Activated naive CD4-positive, alpha-beta T cell treated with anti-CD3 and anti-CD28 coated beads for 36 hours (primary cell): ENCODE measurements around the gene TSPAN5. TPM values are rescaled to one million over a fixed set of nuclear protein-coding genes. Genes with fewer than 3 reads are reported as not detected.
A peak's percentile ranks its signal among the peaks of the same experiment; 100 is the strongest.

Experiments
- CTCF ChIA-PET: fragments of 350-600 bp; sonication (Branson Sonifier 250); formaldehyde crosslinking; loops from one replicate; lab custom pipeline; 2021; ENCODE audit warnings: antibody characterized with exemption; lab: Charles Lee
- DNase-seq: peaks from one replicate; pipeline ENCODE4 v3.0.0-alpha.2; 2020
- H3K27ac Mint-ChIP-seq: one replicate; pipeline ENCODE4 v1.8.0; 2021; ENCODE audit warnings: mild to moderate bottlenecking, mixed read lengths
- H3K27me3 Mint-ChIP-seq: one replicate; pipeline ENCODE4 v1.8.0; 2021; ENCODE audit warnings: low read depth, mixed read lengths
- H3K36me3 Mint-ChIP-seq: one replicate; pipeline ENCODE4 v1.8.0; 2021; ENCODE audit warnings: low read depth, mixed read lengths
- H3K4me1 Mint-ChIP-seq: one replicate; pipeline ENCODE4 v1.8.0; 2021; ENCODE audit warnings: low read depth, mixed read lengths
- H3K4me3 Mint-ChIP-seq: one replicate; pipeline ENCODE4 v1.8.0; 2021; ENCODE audit warnings: mild to moderate bottlenecking, moderate library complexity, mixed read lengths
- H3K9me3 Mint-ChIP-seq: one replicate; pipeline ENCODE4 v1.8.0; 2021; ENCODE audit warnings: mixed read lengths
- intact Hi-C: fragments of 100-400 bp; cut with micrococcal nuclease; formaldehyde crosslinking; loops from one replicate; pipeline ENCODE4 v1.15.1; 2023
- total RNA-seq, 2 experiments: library from RNA; stranded (reverse); gene quantifications; one replicate each; pipeline ENCODE4 v1.2.3, GENCODE V29; 2021

The TSPAN5 gene
- total RNA-seq, 2 experiments from 2014 or later = 12.5 to 13.1 TPM

GRCh38 chr4:98686847-98687246, 28.4 kb upstream of the TSPAN5 start:
- H3K27me3 Mint-ChIP-seq = no peaks in the 10 kb centered on the region
- intact Hi-C loops = no loop called here
- peaks cover 35% of the 10 kb centered on the region for H3K4me1 Mint-ChIP-seq
- DNase-seq = no peak
- H3K4me3 Mint-ChIP-seq = no peak overlapping the region
- peaks cover 2% of the 10 kb centered on the region for H3K9me3 Mint-ChIP-seq
- no peak overlapping the region for H3K27ac Mint-ChIP-seq
- H3K36me3 Mint-ChIP-seq = no peaks in the 10 kb centered on the region
- CTCF ChIA-PET = interaction anchor here (1.1 to 1.4 kb wide), 2 partner anchors 15 to 219 kb away, joined by 4 read pairs; no protein-coding TSS in a partner anchor

DNA sequence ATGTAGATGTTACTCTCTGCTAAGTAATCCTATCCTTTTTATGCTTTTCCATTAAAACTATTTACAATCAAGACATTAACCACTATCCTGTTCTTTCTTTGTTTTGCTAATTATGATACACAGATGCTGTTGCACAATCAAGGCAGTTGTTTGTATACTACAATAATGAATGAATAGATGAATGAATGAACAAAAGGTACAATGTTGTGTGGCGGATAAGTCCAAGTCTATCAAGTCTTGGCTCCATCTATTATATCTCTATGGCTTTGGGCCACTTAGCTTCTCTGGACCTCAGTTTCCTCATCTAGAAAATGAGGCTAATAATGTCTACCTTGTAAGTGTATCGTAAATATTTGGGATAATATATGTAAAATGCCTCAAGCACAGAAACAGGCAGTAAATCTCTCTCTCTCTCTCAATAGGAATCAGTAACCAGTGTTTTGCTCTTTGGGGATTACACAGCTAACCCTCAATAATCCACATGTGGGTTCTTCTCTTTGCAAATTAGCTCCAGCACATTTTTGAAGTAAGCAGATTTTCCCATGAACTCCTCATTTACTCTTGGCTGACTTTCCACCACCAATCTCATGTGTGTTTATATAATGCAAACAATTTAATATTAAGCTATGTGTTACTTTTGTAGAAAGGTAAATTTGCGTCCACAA, 27.8 kb upstream of the TSPAN5 start:
- Mint-ChIP-seq H3K4me1 (peaks cover 35% of the 10 kb centered on the region), H3K9me3 (peaks cover 2% of the 10 kb centered on the region), H3K36me3 (no peaks in the 10 kb centered on the region), H3K27ac (no peak overlapping the region), H3K4me3 (no peak overlapping the region), H3K27me3 (no peaks in the 10 kb centered on the region)
- DNase-seq = no peak
- CTCF ChIA-PET = interaction anchor here (1.1 to 1.4 kb wide), 2 partner anchors 15 to 218 kb away, joined by 4 read pairs; no protein-coding TSS in a partner anchor
- intact Hi-C loops = no loop called here

- H3K36me3 Mint-ChIP-seq = no peaks in the 10 kb centered on the region
- no peaks in the 10 kb centered on the region for H3K27me3 Mint-ChIP-seq
- peaks cover 35% of the 10 kb centered on the region for H3K4me1 Mint-ChIP-seq
- intact Hi-C loops = no loop called here
- no peak overlapping the region for H3K27ac Mint-ChIP-seq
- CTCF ChIA-PET = interaction anchor here (1.4 kb wide), 1 partner anchor 218 kb away, joined by 4 read pairs; no protein-coding TSS in a partner anchor
- no peak overlapping the region for H3K4me3 Mint-ChIP-seq
- DNase-seq = no peak
- H3K9me3 Mint-ChIP-seq = peaks cover 2% of the 10 kb centered on the region
Observed at GRCh38 chr4:98685225-98686042, 27.0 kb upstream of the TSPAN5 start.

GRCh38 chr4:98682719-98683118, 24.3 kb upstream of the TSPAN5 start:
- H3K36me3 Mint-ChIP-seq = no peaks in the 10 kb centered on the region
- no peaks in the 10 kb centered on the region for H3K9me3 Mint-ChIP-seq
- DNase-seq = no peak
- no peak overlapping the region for H3K27ac Mint-ChIP-seq
- H3K4me1 Mint-ChIP-seq = peaks cover 14% of the 10 kb centered on the region
- no peaks in the 10 kb centered on the region for H3K27me3 Mint-ChIP-seq
- H3K4me3 Mint-ChIP-seq = no peak overlapping the region
- CTCF ChIA-PET = no interaction called here
- intact Hi-C loops = no loop called here

- intact Hi-C loops = no loop called here
- no peak for DNase-seq
- no peaks in the 10 kb centered on the region for H3K9me3 Mint-ChIP-seq
- H3K4me3 Mint-ChIP-seq = no peak overlapping the region
- no peaks in the 10 kb centered on the region for H3K27me3 Mint-ChIP-seq
- CTCF ChIA-PET = no interaction called here
- H3K36me3 Mint-ChIP-seq = no peaks in the 10 kb centered on the region
- peaks cover 4% of the 10 kb centered on the region for H3K4me1 Mint-ChIP-seq
- H3K27ac Mint-ChIP-seq = no peak overlapping the region
Observed at GRCh38 chr4:98680806-98681205, 22.4 kb upstream of the TSPAN5 start.

- Mint-ChIP-seq H3K4me1 (no peaks in the 10 kb centered on the region), H3K4me3 (no peak overlapping the region), H3K9me3 (no peaks in the 10 kb centered on the region), H3K27me3 (no peaks in the 10 kb centered on the region), H3K36me3 (no peaks in the 10 kb centered on the region), H3K27ac (no peak overlapping the region)
- no peak for DNase-seq
- CTCF ChIA-PET = interaction anchor here (1.1 kb wide), 1 partner anchor 12 kb away, joined by 3 read pairs; no protein-coding TSS in a partner anchor
- intact Hi-C loops = no loop called here
Observed at GRCh38 chr4:98679738-98680137, 21.3 kb upstream of the TSPAN5 start.

DNA sequence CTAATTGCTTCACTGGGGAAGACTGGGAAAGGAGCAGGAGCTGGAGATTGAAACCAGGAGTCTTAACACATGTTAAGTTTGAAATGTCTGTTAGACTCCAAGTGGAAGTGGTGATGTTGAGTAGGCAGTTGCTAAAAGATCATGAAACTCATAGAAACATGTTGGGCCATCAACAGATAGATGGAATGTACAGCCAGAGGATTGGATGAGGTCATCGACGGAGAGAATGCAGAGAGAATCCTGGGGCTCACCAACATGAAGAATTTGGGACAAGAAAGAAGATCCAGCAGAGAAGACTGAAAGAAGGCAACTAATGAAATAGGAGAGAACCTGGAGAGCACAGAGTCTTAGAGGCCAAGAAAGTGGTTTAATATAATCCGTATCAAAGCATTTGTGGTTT, 19.4 kb upstream of the TSPAN5 start:
- H3K27me3 Mint-ChIP-seq = no peaks in the 10 kb centered on the region
- H3K36me3 Mint-ChIP-seq = no peaks in the 10 kb centered on the region
- CTCF ChIA-PET = no interaction called here
- no peaks in the 10 kb centered on the region for H3K9me3 Mint-ChIP-seq
- DNase-seq = no peak
- H3K4me3 Mint-ChIP-seq = no peak overlapping the region
- peaks cover 13% of the 10 kb centered on the region for H3K4me1 Mint-ChIP-seq
- intact Hi-C loops = no loop called here
- no peak overlapping the region for H3K27ac Mint-ChIP-seq

GRCh38 chr4:98674404-98675173, 16.2 kb upstream of the TSPAN5 start:
- Mint-ChIP-seq H3K27me3 (no peaks in the 10 kb centered on the region), H3K27ac (no peak overlapping the region), H3K9me3 (no peaks in the 10 kb centered on the region), H3K4me1 (peaks cover 20% of the 10 kb centered on the region), H3K36me3 (no peaks in the 10 kb centered on the region), H3K4me3 (no peak overlapping the region)
- no peak for DNase-seq
- intact Hi-C loops = no loop called here
- CTCF ChIA-PET = no interaction called here

DNA sequence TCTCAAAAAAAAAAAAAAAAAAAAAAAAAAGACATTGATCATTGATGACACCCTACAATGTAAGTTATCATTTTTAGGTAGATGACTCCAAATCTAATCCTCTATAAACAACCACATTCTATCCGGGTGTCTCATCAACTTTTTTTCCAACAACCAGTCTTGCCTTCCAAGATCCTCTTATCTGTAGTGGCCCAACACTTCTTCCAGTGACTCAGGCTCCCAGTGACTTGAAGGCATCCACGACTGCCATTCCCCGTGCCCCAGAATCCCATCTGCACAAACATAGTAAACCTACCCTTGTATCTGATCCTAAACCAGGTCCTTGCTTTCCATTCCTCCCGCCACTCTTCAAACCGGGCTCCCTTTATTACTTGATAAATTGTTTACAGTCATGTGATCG, 15.6 kb upstream of the TSPAN5 start:
- Mint-ChIP-seq H3K27ac (no peak overlapping the region), H3K27me3 (no peaks in the 10 kb centered on the region), H3K4me3 (no peak overlapping the region), H3K9me3 (no peaks in the 10 kb centered on the region), H3K36me3 (no peaks in the 10 kb centered on the region), H3K4me1 (peaks cover 20% of the 10 kb centered on the region)
- DNase-seq = no peak
- CTCF ChIA-PET = no interaction called here
- intact Hi-C loops = no loop called here

DNA sequence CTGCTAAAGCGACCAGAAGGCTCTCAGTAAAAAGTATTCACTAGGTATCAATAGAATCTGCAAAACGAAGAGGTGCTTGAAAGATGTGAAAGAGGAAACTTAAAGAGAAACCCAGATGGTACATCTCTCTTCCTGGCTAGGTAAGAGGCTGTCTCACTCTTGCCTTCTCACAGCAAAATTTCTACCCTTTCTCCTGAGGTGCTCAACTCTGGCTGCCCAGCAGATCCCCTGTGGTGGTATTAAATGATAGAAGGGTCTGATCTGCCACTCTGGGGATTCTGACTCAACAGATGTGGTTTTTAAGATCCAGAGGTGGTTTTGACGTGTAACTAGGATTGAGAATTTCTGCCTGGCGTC, 14.9 kb upstream of the TSPAN5 start:
- Mint-ChIP-seq H3K9me3 (no peaks in the 10 kb centered on the region), H3K4me3 (peak overlapping the region; percentile 26), H3K4me1 (peaks cover 20% of the 10 kb centered on the region), H3K27ac (no peak overlapping the region), H3K36me3 (no peaks in the 10 kb centered on the region), H3K27me3 (no peaks in the 10 kb centered on the region)
- intact Hi-C loops = no loop called here
- DNase-seq = no peak
- CTCF ChIA-PET = no interaction called here

- Mint-ChIP-seq H3K27me3 (no peaks in the 10 kb centered on the region), H3K27ac (no peak overlapping the region), H3K4me3 (peak overlapping the region; percentile 26), H3K4me1 (peaks cover 20% of the 10 kb centered on the region), H3K9me3 (no peaks in the 10 kb centered on the region), H3K36me3 (no peaks in the 10 kb centered on the region)
- CTCF ChIA-PET = no interaction called here
- no peak for DNase-seq
- intact Hi-C loops = no loop called here
Observed at GRCh38 chr4:98672583-98673287, 14.3 kb upstream of the TSPAN5 start.

GRCh38 chr4:98671131-98671530, 12.7 kb upstream of the TSPAN5 start:
- Mint-ChIP-seq H3K4me3 (no peak overlapping the region), H3K27me3 (no peaks in the 10 kb centered on the region), H3K27ac (no peak overlapping the region), H3K4me1 (peaks cover 20% of the 10 kb centered on the region), H3K9me3 (no peaks in the 10 kb centered on the region), H3K36me3 (no peaks in the 10 kb centered on the region)
- intact Hi-C loops = no loop called here
- no peak for DNase-seq
- CTCF ChIA-PET = interaction anchor here (0.7 to 1.4 kb wide), 2 partner anchors 16 to 101 kb away, joined by 3 to 4 read pairs; no protein-coding TSS in a partner anchor
